IMR-90 (cell line): ENCODE data around the gene SLC8A3.

Experiments used
- CTCF ChIP-seq: conservative IDR thresholded peaks from 2 replicates; pipeline ENCODE4 v1.5.1; 2012; ENCODE audit warnings: mild to moderate bottlenecking, low read depth, low read length, improper control_type of control experiment
- ELK1 ChIP-seq: fragments of 150-350 bp; IDR thresholded peaks from 2 replicates; pipeline ENCODE4 v1.6.1; 2016; ENCODE audit warnings: low read depth, mild to moderate bottlenecking, low read length, moderate library complexity, borderline replicate concordance
- MAFK ChIP-seq: IDR thresholded peaks from 2 replicates; pipeline ENCODE4 v1.6.1; 2012; ENCODE audit warnings: low read depth, low read length, improper control_type of control experiment
- MXI1 ChIP-seq: IDR thresholded peaks from 2 replicates; pipeline ENCODE4 v1.6.1; 2012; ENCODE audit warnings: low read depth, mild to moderate bottlenecking, low read length, moderate library complexity, borderline replicate concordance
- NFE2L2 ChIP-seq: fragments of 150-350 bp; IDR thresholded peaks from 2 replicates; pipeline ENCODE4 v1.6.1; 2016; ENCODE audit warnings: low read depth, mild to moderate bottlenecking, low read length
- POLR2A ChIP-seq: IDR thresholded peaks from 2 replicates; pipeline ENCODE4 v1.6.1; 2012; ENCODE audit warnings: mild to moderate bottlenecking, low read depth, low read length
- RAD21 ChIP-seq: IDR thresholded peaks from 2 replicates; pipeline ENCODE4 v1.6.1; 2012; ENCODE audit warnings: low read length, improper control_type of control experiment
- RFX5 ChIP-seq: IDR thresholded peaks from 2 replicates; pipeline ENCODE4 v1.8.0; 2012; ENCODE audit warnings: low read depth, mild to moderate bottlenecking, low read length, moderate library complexity
- SMC3 ChIP-seq: fragments of 150-350 bp; IDR thresholded peaks from 2 replicates; pipeline ENCODE4 v1.6.1; 2016; ENCODE audit warnings: low read depth, mild to moderate bottlenecking, antibody characterized with exemption, low read length, moderate library complexity
- USF2 ChIP-seq: fragments of 150-350 bp; IDR thresholded peaks from 2 replicates; pipeline ENCODE4 v1.6.1; 2017; ENCODE audit warnings: mild to moderate bottlenecking, antibody characterized with exemption, low read length, low read depth

GRCh38 chr14:70180718-70181117, 8.0 kb downstream of the SLC8A3 start:
- TF ChIP-seq SMC3: no peak
- TF ChIP-seq CTCF: no peak
- TF ChIP-seq USF2: no peak
- TF ChIP-seq POLR2A: no peak
- no peak for TF ChIP-seq RFX5
- no peak for TF ChIP-seq MXI1
- TF ChIP-seq RAD21: no peak
- no peak for TF ChIP-seq MAFK
- TF ChIP-seq NFE2L2: no peak
- no peak for TF ChIP-seq ELK1
